ENCODE results near the gene KCNE2.

GRCh38 chr21:34367320-34367935, 3.6 kb downstream of the KCNE2 start:
- TF ChIP-seq, protein P1, sequence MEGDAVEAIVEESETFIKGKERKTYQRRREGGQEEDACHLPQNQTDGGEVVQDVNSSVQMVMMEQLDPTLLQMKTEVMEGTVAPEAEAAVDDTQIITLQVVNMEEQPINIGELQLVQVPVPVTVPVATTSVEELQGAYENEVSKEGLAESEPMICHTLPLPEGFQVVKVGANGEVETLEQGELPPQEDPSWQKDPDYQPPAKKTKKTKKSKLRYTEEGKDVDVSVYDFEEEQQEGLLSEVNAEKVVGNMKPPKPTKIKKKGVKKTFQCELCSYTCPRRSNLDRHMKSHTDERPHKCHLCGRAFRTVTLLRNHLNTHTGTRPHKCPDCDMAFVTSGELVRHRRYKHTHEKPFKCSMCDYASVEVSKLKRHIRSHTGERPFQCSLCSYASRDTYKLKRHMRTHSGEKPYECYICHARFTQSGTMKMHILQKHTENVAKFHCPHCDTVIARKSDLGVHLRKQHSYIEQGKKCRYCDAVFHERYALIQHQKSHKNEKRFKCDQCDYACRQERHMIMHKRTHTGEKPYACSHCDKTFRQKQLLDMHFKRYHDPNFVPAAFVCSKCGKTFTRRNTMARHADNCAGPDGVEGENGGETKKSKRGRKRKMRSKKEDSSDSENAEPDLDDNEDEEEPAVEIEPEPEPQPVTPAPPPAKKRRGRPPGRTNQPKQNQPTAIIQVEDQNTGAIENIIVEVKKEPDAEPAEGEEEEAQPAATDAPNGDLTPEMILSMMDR (conservative IDR thresholded peaks at IDR 0.05; ENCODE audit: low read length), result peak; percentile 83
- no peak for TF ChIP-seq EZH2phosphoT487 (IDR thresholded peaks at IDR 0.05; ENCODE audit: borderline replicate concordance)

Data from Loucy (cell line).